K562 (cell line): Measurements from ENCODE around the gene CRPPA.

Experiments
- PCBP1 ChIP-seq: fragments of 200-400 bp; formaldehyde crosslinking; IDR thresholded peaks from 2 replicates; pipeline ENCODE4 v1.6.1; 2018; ENCODE audit warnings: mild to moderate bottlenecking, low read depth, low read length; ENCODE audit not compliant: poor library complexity, severe bottlenecking
- STAT5B ChIP-seq: fragments of 250-450 bp; sonication (Bioruptor Pico); IDR thresholded peaks from 2 replicates; pipeline ENCODE4 v1.8.0; 2021; ENCODE audit warnings: mild to moderate bottlenecking, inconsistent platforms
- TBP ChIP-seq: optimal IDR thresholded peaks from 2 replicates; pipeline ENCODE3; 2011; ENCODE audit warnings: low read depth, low read length, improper control_type of control experiment
- TF ChIP-seq, protein P1 (sequence below): fragments of 450-650 bp; IDR thresholded peaks from 2 replicates; pipeline ENCODE4 v1.6.1; 2016
- TF ChIP-seq, protein P2 (sequence below), 3 experiments: IDR thresholded peaks in 2 of 3; conservative IDR thresholded peaks in 1 of 3; 2 replicates each; pipeline ENCODE4 v1.5.1; 2011 to 2012; ENCODE audit warnings: low read length in 3 of 3, mild to moderate bottlenecking in 3 of 3, control low read depth in 2 of 3, improper control_type of control experiment in 1 of 3, inconsistent platforms in 1 of 3, low read depth in 1 of 3, mixed read lengths in 1 of 3, moderate library complexity in 1 of 3; ENCODE audit not compliant: insufficient read depth in 2 of 3

DNA sequence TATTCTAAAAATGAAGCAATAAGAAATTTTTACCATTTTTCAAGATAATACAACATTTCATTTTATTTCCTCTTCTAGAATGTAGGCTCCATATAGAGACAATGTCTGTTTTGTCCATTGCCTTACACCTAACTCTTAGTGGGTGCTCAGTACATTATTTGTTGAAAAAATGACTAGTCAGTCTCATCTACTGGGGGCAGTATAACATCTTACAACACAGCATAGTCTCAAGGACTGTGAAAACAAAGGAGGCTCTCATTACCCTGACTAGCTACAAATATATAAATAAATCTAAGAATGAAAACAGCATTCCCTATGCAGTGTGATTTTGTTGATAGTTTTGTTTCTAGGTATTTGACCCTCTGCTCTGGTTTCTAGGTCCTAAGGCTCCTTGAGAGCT, 11.6 kb downstream of the CRPPA start:
- TF ChIP-seq, protein P1, sequence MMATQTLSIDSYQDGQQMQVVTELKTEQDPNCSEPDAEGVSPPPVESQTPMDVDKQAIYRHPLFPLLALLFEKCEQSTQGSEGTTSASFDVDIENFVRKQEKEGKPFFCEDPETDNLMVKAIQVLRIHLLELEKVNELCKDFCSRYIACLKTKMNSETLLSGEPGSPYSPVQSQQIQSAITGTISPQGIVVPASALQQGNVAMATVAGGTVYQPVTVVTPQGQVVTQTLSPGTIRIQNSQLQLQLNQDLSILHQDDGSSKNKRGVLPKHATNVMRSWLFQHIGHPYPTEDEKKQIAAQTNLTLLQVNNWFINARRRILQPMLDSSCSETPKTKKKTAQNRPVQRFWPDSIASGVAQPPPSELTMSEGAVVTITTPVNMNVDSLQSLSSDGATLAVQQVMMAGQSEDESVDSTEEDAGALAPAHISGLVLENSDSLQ, result no peak
- no peak for TF ChIP-seq PCBP1
- TF ChIP-seq TBP, result no peak
- TF ChIP-seq STAT5B (CRISPR knock-in tag), result no peak
- TF ChIP-seq, protein P2, sequence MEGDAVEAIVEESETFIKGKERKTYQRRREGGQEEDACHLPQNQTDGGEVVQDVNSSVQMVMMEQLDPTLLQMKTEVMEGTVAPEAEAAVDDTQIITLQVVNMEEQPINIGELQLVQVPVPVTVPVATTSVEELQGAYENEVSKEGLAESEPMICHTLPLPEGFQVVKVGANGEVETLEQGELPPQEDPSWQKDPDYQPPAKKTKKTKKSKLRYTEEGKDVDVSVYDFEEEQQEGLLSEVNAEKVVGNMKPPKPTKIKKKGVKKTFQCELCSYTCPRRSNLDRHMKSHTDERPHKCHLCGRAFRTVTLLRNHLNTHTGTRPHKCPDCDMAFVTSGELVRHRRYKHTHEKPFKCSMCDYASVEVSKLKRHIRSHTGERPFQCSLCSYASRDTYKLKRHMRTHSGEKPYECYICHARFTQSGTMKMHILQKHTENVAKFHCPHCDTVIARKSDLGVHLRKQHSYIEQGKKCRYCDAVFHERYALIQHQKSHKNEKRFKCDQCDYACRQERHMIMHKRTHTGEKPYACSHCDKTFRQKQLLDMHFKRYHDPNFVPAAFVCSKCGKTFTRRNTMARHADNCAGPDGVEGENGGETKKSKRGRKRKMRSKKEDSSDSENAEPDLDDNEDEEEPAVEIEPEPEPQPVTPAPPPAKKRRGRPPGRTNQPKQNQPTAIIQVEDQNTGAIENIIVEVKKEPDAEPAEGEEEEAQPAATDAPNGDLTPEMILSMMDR (IDR thresholded peaks at IDR 0.05 in 2 of 3, conservative IDR thresholded peaks at IDR 0.05 in 1 of 3; ENCODE audit: insufficient read depth in 2 of 3, low read depth in 1 of 3, low read length in 3 of 3), result peak; percentile 12 to 45 (median 24); a peak in 2 of 6 replicates
